Measurements from ENCODE around the gene LDLRAD4.
"Not testable (repeated sequence)": the region's sequence is repeated elsewhere in the genome, so short reads cannot be mapped to it uniquely, and the experiment has no call there.

The LDLRAD4 gene

DNA sequence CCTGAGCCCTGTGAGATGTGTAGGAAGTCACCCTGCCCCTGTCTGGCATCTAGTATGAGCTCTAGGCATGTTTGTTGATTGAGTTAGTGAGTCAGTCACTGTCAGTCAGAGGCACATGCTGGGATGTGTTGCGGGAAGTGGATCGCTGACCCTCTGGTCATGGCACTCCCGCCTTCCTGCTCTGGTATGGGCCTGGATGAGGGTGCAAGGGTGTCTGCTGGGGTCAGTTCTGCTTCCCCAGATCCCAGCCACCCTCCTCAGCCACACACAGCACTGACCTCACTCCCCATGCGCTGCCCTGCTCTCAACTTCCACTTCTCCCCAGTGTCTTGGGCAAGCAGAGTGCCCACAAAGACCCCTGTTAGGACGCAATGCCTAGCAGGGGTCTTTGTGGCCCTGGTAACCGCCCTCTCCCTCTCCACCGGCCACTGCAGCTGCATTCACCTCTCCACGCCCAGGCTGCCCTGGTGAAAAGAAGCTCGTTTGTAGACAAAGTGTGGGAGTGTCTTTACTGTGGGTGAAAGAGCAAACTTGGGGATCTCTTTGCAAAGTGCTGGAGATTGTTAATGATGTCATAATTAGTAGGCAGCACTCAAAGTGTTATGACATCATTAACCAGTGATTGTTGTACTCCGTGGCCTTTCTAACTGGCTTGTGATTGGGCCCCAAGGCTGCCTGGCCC is 252.1 kb downstream of the LDLRAD4 start:
- no peak for DNase-seq (ENCODE audit: low read depth)

DNA sequence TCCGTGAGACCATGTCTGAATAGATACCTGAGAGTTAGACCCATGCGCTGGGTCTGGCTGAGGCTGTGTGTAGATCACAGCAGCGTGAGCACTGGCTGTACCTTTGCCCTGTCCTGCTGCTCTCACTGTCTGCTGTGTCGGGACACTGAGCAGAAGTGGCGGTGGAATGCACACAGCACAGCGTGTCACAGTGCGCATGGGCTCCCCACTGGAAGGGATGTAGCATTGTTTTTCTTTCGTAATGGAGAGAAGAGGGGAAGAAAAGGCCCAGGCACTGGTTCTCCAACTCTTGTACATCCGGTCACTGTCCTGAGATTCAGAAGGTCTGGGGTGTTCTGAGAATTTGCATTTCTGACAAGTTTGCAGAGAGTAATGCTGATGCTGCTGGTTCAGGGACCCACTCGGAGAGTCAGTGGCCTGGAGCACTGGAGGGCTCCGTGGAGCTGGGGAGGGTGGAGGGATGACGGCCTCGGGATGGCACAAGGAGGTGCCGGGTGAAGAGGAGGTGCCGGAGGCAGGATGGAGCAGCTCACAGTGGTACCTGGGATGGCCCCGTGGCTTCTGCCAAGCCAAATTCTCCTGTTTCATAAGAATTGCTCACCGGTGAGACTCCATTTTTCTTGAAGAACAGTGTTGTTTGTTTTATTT is 252.8 kb downstream of the LDLRAD4 start:
- no peak for DNase-seq (ENCODE audit: low read depth)

DNA sequence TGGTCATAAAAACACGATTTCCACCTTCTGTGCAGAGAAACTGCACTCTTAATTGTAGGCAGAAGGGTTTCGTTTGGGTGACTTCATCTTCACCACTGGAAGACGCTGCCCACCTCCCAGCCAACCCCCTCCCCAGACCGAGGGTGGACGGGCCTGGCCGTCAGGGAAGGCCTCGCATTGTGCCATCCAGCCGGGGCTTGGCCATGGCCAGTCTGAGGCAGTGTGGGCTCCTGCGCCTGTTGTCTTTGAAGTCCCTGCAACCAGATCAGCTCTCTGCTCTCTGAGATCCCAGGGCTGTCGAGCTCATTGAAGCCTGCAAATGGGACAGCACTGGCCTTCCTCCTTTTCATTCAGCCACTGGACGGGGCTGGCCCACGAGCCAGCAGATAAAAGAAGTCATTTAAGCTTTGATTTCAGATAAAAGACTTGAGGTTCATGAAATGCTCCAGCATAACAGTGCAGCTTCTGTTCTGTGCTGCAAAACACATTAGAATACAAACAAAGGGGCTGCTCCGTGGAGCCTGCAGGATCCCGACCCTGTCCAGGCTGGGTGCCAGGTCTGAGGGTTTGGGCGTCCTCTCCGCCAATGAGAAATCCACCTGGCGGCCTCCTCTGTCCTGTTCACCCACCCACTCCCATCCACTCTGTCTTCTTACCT is 253.5 kb downstream of the LDLRAD4 start:
- DNase-seq (ENCODE audit: low read depth): no peak

DNA sequence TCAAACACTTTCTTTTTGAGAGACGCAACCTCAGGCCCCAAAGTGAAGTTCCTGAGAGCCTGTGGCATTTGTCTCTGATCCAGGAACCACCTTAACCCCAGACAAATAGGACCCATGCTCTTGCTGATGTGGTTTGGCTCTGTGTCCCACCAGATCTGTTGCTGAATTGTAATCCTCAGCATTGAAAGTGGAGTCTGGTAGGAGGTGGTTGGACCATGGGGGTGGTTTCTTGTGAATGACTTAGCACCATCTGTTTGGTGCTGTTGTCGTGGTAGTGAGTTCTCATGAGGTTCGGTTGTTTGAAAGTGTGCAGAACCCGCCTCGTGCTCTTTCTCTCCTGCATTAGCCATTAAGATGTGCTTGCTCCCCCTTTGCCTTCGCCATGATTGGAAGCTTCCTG is 255.2 kb downstream of the LDLRAD4 start:
- no peak for DNase-seq (ENCODE audit: low read depth)

DNA sequence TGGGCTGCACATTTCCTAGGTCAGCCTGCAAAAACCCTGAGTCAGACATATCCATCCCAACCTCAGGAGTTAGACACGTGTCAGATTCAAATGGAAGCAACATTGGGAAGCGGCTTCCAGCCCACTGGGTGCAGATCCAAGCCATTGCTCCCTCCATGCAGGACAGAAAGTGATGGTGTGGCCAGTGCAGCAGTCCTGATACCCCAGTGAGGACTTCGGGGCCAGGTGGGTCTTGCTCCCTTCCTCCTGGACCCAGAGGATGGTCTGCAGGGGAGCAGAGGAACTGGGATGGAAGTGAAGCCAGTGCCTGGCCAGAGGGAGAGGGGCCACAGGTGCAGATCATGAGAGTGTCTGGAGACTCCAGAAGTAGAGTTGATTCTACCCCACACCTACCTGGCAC is 255.8 kb downstream of the LDLRAD4 start:
- no peak for DNase-seq (ENCODE audit: low read depth)

DNA sequence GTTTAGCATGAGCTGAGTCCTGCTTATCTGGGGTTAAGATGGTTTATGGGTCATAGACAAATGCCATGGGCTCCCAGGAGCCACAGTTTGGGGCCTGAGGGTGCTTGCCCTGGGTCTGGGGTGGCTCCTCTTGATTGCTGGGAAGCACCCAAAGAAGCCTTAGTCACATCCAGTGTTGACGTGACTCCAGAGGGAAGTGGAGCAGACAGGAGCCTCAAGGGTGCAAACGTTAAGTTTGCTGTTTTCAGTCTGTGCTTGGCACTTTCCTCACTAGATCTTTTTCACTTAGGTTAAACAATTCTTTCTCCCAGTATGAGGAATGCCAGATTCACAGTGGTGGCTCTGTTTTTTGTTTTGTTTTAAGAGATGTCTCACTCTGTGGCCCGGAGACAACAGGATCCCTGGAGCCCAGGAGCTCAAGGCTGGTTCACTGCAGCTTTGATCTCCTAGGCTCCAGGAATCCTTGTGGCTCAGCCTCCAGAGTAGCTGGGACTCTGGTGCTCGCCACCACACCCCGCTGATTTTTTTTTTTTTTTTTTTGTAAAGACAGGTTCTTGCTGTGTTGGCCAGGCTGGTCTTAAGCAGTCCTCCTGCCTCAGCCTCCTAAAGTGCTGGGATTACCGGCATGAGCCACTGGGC is 256.5 kb downstream of the LDLRAD4 start:
- no peak for DNase-seq (ENCODE audit: low read depth)

DNA sequence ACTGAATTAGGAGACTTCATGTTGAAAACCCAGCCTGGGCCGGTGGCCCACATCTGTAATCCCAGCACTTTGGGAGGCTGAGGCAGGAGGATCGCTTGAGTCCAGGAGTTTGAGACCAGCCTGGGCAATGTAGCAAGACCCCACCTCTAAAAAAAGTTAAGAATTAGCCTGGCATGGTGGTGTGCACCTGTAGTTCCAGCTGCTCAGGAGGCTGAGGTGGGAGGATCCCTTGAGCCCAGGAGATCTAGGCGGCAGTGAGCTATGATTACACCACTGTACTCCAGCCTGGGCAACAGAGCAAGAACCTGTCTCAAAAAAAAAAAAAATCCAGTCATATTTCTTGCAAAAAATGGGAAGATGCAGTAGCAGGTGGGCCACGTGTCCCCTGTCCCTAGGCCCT is 257.8 kb downstream of the LDLRAD4 start:
- DNase-seq (ENCODE audit: low read depth): not testable (repeated sequence)

DNA sequence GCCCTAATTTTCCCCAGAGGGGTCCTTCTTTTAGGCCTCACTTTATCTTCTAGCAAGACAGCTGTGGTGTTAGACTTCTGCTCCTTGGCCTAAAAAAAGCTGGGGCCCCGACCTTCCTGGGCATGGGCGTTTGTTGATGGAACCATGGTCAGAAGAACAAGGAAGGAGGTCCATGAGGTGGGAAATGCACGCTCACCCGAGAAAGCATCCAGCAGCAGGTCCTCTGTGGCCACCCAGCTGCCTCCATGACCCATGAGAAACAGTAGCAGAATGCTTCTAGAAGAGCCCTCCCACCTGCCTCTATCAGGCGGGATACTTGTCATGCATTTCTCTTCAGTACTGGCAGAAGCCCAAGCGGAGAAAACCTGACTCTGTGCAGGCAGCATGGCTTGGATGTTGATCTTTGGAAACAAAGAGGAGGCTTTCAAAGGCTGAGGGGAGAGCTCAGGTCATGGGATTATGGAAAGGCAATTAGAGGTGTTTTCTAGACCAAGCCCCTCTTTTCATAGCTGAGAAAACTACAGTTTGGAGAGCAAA is 258.7 kb downstream of the LDLRAD4 start:
- no peak for DNase-seq (ENCODE audit: low read depth)

DNA sequence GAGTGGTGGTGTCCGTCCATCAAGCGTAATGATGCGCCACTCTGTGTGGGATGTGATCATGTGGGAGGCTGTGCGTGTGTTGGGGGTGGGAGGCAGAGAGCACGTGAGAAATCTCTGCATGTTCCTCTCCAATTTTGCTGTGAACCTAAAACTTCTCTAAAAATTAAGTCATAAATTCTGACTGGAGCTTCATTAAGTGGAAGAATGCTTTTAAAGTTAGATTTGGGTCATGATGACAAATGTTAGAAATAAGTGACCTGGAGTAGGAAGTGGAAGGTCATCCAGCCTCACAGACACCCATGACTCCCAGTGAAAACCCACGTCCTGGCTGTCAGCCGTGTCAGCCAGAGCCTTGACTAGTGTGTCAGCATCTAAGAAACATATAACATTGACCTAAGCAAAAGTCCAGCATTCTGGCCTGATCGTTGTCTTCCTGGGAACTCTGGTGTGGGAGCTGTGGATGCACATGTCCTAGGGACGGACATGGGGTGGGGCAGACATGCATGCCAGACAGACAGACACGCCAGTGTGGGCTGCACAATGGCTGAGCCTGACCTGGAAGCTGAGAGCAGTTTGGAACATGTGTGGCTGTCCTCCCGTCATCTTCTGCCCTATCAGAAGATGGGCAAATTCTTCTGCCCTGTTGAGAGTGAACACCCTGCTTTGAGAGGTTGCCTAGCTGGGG is 262.2 kb downstream of the LDLRAD4 start:
- DNase-seq (ENCODE audit: low read depth): no peak

DNA sequence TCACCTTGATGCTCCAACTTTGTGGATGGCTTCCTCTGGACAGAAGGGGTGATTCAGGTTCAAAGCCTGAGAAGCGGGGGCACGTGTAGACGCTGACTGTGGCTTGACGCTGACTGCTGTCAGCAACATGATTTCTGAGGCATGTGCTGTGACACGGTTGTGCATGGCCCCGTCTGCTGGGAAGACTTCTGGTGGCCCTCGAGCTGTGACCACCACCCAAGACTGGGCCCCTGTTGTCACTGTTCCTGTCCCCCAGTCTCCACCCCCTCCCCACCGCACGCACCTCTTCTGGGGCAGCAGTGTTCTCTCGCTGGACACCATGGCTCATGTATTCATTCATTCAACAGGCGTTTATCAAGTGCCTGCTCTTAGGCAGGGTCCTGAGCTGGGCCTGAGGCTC is 262.8 kb downstream of the LDLRAD4 start:
- DNase-seq (ENCODE audit: low read depth): no peak

DNA sequence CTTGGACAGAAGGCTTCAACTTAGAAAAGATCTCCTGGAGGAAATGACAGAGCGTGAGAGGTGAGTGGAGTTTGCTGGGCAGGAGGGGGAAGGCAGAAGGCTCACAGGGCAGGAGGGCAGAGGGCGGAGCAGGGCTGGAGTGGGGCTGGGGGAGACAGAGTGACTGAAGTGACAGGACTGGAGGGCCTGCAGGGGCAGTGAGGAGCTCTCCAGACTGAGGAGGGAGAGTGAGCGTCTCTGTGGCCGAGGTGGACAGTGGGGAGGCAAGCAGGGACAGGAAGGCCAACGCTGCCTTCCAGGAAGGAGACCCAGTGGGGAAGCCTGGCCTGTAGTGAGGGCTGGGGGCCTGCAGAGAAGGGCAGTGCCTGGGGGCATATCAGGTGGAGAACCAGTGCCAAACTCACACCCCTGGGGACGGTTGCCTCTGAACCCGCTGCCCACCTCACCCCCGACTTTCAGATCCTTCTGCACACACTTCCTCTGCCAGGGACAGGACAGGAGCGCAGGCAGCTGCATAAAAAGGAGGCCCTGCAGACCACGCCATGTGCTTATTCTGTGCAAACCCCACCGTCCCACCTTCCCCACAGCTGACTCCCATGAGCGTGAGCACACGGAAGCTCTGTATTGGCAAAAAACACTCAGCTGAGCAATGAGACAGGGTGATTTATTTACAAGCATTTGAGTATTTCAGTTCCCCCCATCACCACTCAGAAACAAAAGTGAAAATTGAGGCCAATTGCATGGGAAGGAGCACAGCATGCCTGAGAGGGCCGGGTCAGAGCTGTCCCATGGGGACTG is 263.5 kb downstream of the LDLRAD4 start:
- no peak for DNase-seq (ENCODE audit: low read depth)

DNA sequence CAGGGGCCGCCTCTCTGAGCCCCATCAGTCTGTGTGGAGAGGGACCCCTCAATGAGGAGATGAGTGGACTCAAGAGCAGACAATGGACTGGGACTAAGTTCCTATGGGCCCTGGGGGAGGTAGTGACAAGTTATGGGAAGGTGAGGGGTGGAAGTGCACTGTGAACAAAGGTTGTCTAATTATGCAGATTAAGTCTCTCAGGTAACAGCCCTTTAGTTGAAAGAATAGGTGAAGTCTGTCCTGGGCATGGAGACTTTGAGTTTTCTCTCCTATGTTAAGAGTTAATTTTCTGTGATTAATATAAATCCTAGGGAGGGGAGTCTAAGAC is 264.0 kb downstream of the LDLRAD4 start:
- no peak for DNase-seq (ENCODE audit: low read depth)

DNA sequence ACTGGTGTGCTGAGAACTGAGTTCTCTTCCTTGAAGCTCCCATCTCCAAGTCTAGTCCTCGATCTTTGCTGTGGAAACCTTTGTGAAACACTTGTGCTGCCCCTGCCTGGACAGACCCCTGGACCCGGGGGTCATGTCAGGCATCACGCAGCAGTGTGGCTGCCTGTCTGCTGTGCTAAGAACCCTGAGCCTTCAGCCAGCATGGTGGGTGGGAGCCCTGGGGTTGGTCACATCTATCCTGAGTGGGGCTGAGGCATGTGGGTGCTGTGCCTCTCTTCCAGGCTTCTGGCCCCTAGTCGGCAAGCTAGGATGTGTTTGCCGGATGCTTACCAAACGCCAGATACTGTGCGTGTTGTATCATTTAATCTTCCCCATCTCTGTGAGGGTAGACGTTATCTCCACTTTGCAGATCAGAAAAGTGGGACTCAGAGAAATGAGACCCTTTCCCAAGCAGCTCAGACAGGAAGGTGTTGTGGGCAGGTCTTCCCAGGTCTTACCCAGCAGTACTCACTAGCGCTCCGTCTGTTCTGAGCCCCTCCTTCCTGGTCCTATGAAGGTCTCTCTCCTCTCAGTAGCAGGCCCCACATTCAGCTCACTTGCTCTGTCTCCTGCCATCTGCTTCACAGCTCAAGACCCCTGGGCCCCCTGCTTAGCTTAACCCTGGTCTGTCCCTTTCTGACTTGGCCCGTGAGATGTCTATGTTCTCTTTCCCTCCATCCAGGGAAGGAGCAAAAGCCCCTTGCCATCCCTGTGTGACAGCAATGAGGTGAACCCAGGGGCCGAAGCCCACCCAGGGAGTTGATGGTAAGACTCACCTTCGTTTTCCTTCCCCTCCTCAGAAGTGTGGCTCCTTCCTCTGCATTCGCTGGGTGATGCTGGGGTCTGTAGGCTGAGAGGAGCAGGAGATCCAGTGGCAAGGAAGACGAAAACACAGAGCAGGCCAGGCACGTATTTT is 265.0 kb downstream of the LDLRAD4 start:
- DNase-seq (ENCODE audit: low read depth): no peak

DNA sequence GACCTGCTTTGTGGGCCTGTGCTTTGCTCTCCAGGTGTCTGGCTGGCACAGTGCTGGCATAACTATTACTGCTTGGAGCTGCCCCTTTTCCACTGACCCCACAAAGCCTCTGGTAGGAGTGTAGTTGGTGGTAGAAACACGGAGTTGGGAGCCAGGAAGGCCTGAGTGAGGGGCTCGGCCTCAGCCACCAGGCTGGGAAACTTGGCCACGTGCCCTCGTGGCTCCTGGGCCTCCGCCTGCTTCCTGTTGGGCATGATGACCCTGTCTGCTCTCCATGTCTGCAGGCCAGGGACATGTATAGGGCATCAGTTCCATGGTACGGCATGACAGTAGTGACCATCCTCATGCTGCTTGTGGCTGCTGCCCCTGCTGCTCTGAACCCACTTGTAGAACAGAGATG is 266.6 kb downstream of the LDLRAD4 start:
- no peak for DNase-seq (ENCODE audit: low read depth)

DNA sequence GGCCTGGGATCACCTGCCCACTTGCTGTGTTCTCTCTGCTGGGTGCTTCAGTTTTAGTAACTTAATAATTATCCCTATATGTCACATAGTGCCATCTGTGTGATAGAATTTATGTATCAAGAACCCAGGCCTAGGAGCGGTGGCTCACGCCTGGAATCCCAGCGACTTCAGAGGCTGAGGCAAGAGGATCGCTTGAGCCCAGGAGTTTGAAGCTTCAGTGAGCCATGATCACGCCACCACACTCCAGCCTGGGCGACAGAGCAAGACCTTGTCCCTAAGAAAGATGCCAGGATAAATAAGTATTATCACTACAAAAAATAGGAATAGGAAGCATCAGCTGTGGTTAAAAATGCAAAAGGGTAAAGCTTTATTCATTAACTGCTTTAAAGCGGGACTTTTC is 267.0 kb downstream of the LDLRAD4 start:
- DNase-seq (ENCODE audit: low read depth): no peak

DNA sequence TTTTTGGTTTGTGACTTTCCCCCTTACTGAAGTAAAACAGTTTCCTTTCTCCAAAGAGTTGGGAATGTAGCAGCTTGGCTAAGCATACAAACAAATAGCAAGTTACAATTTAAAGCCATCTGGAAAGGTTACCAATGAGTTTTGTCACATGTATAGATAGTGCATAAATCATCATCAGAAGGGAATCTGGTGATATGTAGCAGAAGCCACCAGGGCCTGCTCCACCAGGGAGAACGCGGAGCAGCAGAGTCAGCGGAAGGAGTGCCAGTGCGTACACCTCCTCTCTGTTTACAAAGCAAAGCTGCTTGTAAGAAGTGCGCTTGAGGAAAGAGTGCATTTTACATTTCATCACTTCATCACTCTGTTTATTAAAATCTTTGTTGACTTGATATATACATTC is 267.7 kb downstream of the LDLRAD4 start:
- DNase-seq (ENCODE audit: low read depth): no peak

DNA sequence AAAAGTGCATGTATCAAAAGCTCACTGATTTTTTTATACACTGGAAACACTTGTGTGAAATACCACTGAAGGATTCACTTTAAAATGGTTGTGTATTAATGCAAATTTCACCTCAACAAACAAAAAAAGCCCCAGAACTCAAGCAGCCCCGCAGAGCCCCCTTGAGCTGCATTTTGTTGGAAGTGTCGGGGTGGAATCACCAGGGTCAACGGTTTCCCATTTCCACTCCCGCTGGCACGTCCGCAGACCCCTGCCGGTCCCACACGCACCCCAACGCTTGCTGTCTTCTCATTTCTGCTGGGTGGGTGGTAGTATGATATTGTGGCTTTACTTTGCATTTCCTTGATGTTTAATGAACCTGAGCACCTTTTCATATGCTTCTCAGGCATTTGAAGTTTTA is 268.1 kb downstream of the LDLRAD4 start:
- DNase-seq (ENCODE audit: low read depth): no peak

DNA sequence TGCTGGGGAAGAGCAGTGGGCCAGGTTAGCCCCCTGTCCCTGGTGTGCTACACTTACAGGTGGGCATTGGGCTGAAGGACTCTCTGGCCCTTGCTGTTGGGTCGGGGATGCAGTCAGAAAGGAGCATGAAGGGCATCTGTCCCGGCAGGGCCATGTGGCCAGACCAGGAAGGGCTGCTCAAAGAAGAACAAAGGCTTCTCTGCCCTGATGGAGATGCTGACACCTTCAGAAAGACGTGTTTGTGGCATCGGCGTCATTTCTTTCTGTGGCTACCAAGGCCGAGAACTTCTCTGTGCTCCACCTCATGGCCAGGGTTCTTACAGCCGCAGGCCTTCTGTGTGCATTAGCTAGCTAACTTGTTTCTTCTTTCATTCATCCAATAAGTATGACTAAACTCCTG is 268.7 kb downstream of the LDLRAD4 start:
- DNase-seq (ENCODE audit: low read depth): no peak

DNA sequence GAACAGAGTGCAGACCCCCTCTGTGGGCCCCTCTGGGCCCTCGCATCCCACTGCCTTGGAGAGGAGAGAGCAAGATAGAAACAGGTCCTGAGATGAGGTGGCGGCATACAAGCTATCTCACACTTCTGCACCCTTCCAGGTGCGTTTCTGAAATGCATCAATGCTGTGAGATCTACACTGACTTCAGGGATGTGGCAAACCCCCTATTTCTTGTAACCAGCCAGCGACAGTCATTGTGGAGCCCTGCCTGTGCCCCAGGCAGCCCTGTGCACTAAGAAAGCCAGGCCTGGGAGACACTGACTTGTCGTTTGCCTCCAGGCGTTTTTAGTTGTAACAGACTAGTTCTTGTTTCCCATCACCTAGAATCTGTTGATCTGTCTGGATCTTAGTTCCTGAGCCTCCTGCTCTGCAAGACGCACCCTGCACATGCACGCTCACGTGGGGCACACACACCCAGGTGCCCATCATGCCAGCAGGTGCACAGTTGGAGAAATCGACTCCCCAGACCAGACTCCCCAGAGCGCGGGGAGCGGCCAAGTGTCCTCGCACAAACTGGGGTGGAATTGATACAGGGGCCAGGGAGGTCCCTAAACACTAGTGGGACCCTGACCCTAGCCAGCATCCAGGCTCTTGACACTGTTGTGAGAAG is 269.8 kb downstream of the LDLRAD4 start:
- no peak for DNase-seq (ENCODE audit: low read depth)

DNA sequence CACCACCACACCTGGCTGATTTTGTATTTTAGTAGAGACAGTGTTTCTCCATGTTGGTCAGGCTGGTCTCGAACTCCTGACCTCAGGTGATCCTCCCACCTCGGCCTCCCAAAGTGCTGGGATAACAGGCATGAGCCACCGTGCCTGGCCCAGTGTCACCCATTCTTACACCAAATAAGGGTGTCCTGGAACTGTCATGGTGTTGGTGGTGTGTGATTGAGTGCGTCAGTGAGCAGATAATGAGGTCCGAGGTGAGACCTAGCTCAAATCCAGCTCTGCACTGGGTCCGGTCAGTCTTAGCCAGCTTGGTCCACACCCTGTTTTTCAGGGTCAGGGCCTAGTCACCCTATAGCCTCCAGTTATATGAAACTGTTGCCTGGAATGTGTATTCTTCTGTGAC is 270.7 kb downstream of the LDLRAD4 start:
- not testable (repeated sequence) for DNase-seq (ENCODE audit: low read depth)
